GM12801 (cell line): Measurements from ENCODE around the gene ADAM12.

ENCODE experiments used
- TF ChIP-seq, protein P1 (sequence below): IDR thresholded peaks from one replicate; pipeline ENCODE4 v1.5.1; 2011; ENCODE audit warnings: control low read depth; ENCODE audit not compliant: insufficient read length; ENCODE audit errors: extremely low read depth

Gene ADAM12

DNA sequence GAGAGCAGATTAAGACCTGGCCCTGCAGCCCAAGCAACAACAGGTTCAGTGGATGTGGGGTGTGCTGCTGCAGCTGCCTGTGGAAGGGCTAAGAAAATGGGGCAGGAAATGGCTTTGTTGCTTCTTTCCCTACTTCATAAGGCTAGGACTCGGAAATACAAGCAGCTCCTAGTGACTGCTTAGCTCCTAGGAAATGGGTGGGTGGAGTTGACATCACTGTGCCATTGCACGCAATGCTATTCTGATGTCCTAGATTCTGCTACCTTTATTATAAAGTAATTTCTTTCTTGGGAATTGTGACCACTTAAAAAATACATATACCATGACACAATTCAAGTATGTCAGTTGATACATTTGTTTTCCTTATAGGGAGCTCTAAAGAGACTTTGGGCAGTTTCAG lies 336.1 kb downstream of the ADAM12 start:
- TF ChIP-seq, protein P1, sequence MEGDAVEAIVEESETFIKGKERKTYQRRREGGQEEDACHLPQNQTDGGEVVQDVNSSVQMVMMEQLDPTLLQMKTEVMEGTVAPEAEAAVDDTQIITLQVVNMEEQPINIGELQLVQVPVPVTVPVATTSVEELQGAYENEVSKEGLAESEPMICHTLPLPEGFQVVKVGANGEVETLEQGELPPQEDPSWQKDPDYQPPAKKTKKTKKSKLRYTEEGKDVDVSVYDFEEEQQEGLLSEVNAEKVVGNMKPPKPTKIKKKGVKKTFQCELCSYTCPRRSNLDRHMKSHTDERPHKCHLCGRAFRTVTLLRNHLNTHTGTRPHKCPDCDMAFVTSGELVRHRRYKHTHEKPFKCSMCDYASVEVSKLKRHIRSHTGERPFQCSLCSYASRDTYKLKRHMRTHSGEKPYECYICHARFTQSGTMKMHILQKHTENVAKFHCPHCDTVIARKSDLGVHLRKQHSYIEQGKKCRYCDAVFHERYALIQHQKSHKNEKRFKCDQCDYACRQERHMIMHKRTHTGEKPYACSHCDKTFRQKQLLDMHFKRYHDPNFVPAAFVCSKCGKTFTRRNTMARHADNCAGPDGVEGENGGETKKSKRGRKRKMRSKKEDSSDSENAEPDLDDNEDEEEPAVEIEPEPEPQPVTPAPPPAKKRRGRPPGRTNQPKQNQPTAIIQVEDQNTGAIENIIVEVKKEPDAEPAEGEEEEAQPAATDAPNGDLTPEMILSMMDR: no peak

DNA sequence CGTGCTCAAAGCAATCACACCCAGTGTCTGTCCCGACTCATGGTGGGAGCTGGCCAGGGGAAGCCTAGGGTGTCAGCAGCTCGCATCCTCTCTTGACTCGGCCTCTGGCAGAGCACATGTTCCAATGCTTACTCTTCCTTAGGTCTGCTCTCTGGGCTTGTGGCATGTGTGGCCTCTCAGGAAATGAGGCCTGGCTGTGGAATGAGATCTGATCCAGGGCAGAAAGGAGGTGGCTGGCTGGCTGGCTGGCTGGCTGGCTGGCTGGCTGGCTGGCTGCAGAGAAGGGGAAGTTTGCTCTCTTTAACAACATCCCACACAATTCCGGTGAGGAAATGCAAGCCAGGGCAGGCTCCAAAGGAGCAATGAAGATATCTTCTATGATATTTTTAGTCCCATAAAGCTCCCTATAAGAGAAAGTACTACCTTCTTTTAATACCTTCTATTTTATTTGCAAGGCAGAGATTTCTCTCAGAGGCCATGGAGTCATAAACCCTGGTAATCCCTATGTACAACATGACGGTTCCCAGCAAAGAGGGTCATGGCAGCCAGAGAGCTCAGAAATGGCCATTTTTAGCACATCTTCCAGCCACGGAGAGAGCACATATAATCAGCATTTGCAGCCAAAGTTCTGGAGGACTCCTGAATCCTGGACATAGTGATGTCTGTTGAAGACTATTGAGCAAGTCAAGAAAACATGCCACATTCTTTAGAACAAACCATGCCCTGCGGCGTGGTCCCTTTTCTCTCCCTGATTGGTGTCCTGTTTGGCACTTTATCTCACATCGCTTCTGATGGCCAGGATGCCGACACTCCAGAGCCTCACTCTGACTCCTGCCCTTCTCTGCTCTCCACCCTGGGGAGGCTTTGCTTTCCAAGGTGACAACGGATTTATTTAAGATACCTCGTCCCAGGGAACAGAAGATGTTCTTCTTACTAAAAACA lies 338.2 kb downstream of the ADAM12 start:
- TF ChIP-seq, protein P1: no peak

DNA sequence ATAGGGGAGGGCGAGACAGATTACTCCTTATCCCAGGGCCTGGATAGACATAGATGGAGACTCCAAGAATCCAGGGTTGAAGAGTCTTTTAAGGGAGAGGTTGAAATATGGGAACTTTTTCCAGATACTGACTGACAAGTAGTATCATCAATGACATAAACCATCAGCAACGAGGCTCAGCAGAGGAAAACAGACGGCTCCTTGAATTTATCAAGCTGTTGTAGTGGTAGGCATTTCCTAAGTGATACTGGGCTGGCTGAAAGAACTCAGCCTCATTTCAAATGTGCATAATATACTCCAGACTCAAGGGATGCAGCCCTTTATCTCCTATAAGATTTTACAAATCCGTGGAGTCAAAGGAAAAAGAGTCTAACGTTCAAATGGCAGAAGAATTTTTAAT lies 341.4 kb downstream of the ADAM12 start:
- TF ChIP-seq, protein P1: no peak

DNA sequence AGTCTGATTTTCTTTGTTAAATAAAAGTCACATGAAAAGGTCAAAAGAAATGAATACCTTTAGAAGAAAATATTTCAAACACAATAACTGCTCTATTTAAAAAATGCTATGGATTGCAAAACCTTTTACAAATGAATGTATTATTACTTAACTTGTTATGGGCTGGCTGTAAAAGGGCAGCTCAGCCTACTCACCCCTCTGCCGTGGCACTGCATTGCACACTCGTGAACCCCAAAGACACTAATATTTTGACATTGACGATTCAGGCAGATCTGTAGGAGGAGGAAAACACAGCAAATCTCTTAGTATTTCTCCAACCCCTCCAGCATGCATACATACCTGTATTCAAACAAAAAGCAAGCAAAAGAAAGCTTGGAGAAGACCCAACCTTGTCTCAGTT lies 342.4 kb downstream of the ADAM12 start:
- TF ChIP-seq, protein P1: no peak

DNA sequence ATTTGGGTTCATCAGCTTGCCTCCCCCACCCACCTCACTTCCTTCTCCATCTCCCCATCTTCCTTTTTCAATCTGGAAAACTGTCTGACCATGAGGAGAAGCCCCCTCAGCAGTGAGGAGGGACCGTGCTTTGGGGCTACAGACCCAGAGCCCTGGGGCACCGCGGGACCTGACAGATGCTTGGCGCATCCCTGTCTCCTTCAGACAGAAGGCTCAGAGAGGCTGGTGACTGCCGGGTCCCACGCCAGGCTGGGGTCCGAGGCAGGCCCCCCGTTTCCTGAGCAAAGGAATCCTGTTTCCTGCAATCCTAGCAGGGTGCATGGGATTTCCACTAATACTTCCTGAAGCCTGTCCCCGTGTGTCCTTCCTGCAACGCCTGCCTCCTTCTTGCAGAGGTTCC lies 344.9 kb downstream of the ADAM12 start:
- TF ChIP-seq, protein P1: no peak

DNA sequence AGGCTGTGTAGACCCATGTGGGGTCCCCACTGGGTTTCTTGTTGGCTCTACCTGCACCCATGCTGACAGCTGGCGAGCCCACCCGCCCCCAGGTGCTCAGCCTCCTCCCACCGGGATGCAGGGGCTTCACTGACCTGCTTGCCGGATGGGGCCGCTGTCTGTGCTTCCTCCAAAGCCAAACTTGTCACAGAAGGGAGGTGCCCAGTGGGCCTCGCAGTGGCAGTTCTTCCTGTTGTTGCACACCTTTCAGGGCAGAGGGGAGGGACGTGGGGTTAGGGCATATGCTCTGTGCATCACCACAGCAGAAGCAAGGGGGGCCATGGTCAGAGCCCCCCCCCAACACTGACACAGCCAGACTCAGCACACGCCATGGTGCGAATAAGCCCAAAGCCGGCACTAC lies 345.4 kb downstream of the ADAM12 start:
- TF ChIP-seq, protein P1: no peak

DNA sequence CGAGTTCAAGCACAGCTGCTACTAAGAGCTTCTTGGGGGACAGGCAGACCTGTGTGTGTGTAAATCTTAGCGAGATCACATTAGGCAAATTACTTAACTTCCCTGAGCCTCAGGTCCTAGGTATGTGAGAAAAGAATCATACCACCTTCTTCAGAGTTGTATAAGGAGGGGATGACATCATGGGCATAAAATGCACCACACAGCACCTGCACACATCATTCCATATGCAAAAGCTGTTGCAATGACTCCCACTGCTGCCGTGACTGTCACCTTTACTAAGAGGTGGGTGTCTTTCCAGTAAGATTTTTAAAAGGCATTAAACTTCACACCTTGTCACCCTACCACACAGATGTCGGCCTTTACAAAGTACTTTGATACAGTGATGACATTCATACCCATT lies 345.9 kb downstream of the ADAM12 start:
- TF ChIP-seq, protein P1: no peak
